Right renal cortex interstitium (tissue), 3 donors: ENCODE data around the gene HOXA9. TPM values are rescaled to one million over a fixed set of nuclear protein-coding genes. Genes with fewer than 3 reads are reported as not detected.
A peak's percentile ranks its signal among the peaks of the same experiment; 100 is the strongest.

Experiments used
- DNase-seq, 3 donors: peaks; one replicate each; pipeline ENCODE4 v3.0.0-alpha.2; 2013; ENCODE audit warnings: low read depth in 3 of 3, low spot score in 2 of 3
- polyA plus RNA-seq, 3 donors: library from polyadenylated mRNA; unstranded; fragments of 120-200 nt; gene quantifications; one replicate each; pipeline ENCODE4 v1.2.1, GENCODE V29; 2013; ENCODE audit not compliant: insufficient read length in 3 of 3

Gene HOXA9
- polyA plus RNA-seq, 3 donors, result 85.6 to 118 (median 95.9) TPM

- DNase-seq, result no peak
Observed at GRCh38 chr7:27145165-27145913, 20.0 kb downstream of the HOXA9 start.

DNA sequence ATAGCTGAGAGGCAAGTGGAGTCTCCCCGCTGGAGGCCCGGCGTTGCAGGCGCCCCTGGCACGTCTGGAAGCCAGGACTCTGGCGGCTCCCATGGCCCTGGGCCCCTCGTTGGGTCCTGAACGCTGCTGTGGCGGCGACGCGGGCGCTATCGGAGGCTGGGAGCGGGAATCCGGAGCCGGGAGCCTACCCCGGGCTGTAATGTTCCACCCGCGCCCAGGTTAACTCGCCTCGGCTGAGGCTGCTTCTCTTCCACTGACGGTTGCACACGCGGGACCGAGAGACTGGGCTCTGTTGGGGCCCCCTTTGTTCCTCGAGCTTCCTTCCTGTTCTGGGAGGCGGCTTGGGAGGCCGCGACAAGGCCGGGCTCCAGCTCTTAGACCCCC, 20.6 kb downstream of the HOXA9 start:
- DNase-seq, result no peak

GRCh38 chr7:27143950-27144780, 21.2 kb downstream of the HOXA9 start:
- DNase-seq, result no peak

DNA sequence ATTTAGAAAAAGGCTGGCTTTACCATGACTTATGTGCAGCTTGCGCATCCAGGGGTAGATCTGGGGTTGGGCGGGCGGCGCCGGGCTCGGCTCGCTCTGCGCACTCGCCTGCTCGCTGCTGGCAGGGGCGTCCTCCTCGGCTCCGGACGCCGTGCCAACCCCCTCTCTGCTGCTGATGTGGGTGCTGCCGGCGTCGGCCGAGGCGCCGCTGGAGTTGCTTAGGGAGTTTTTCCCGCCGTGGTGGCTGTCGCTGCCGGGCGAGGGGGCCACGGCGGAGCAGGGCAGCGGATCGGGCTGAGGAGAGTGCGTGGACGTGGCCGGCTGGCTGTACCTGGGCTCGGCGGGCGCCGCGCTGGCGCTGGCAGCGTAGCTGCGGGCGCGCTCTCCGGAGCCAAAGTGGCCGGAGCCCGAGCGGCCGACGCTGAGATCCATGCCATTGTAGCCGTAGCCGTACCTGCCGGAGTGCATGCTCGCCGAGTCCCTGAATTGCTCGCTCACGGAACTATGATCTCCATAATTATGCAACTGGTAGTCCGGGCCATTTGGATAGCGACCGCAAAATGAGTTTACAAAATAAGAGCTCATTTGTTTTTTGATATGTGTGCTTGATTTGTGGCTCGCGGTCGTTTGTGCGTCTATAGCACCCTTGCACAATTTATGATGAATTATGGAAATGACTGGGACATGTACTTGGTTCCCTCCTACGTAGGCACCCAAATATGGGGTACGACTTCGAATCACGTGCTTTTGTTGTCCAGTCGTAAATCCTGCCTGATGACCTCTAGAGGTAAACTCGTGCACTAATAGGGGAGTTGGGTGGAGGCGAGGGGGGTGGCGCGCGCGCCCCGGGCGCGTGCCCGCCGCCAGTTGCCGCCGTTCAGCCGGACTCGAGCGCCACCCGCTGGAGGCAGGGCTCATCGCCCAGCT, 22.1 kb downstream of the HOXA9 start, which contains the start of gene HOXA5:
Gene HOXA5 (minus strand): TSS at position 659 of the 927 bp plus-strand sequence. CDS start 74 bp downstream, at position 585.
- DNase-seq, result peak in 2 of 3 donors; percentile 87 to 90

DNA sequence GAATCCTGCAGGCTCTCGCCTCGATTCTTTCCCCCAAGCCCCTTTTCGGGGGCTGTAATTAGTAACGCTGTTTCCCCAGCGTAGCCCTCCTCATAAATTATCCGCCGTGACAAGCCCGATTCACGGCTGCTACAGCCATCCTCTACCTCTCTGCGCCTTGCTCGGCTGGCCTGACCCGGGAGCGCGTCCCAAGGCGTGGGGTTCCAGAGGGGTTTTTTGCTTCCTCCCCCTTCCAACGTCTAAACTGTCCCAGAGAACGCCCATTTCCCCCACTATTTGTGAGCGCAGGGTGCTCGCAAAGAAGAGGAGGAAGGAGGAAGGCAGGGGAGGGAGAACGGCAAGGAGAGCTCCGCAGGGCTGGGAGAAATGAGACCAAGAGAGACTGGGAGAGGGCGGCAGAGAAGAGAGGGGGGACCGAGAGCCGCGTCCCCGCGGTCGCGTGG, 22.7 kb downstream of the HOXA9 start:
- DNase-seq, result no peak

- no peak for DNase-seq
Observed at GRCh38 chr7:27141923-27142579, 23.3 kb downstream of the HOXA9 start.

- no peak for DNase-seq
Observed at GRCh38 chr7:27141137-27141922, 24.0 kb downstream of the HOXA9 start.

DNA sequence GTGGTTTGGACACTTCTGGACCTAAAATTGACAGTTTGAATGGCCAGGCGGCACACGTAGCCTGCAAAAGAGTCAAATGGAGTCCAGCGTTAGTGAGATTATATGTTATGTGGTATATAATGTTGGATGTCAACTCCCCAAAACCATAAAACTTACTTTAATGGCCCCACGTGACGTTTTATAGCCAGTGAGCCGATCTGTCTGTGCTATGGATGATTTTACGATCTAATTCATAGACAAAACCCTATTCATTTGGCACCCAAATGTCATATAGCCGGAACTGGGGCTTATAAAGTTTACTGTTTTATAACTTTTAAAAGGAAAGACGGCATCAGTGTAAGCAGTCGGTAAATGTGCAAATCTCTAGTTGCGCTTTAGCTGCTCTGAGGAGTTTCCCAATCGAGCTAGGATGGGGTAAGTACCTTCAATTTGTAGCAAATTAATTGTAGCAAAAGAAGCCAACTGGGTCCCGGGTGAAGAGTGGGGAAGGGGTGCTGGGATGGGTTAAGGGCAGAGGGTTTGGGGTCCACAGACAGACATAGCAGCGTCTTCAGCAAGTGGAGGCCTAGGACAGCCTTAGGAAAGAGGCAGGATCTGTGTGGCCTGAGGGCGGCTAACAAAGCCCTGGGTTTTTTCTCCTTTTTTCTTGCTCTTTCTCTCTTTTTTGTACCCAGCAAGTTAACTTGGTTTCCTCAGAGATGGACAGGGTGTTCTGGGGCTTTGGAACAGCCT, 25.0 kb downstream of the HOXA9 start:
- DNase-seq, result no peak

- no peak for DNase-seq
Observed at GRCh38 chr7:27139334-27140125, 25.8 kb downstream of the HOXA9 start.

DNA sequence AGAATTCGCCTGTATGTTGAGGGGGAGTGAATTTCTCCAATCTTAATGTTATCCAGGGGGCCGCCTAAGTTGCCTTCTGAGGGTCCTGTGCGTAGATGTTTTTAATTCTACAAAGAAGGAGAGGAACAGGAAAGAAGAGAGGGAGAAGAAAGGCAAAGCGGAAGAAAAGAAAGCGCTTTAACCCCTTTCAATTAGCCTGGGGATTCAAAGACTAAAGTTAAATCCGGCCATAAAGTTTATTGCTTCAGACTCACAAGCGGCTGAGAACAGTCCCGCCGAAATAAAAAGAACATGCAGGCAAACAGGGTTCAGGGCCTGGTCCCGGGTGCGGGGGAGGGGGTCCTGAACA, 26.4 kb downstream of the HOXA9 start:
- DNase-seq, result no peak

DNA sequence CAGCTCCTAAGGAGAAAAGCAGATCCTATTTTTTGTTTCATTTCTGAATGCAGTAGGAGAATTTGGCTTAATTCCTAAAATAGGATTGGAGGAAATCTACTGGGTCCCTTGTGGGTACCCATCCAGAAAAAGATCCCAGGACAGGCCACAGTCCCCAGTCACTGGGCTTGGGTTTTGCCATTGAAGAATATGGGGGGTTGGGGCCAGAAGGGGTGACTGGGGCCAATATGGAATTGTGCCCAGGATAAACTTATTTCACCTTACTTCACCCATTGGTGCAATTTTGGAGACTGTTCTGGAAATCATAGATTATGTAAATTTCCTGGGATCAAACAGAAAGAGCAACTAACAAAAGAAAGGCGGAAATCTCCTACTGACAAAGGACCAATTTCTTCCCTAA, 26.9 kb downstream of the HOXA9 start:
- DNase-seq, result no peak

DNA sequence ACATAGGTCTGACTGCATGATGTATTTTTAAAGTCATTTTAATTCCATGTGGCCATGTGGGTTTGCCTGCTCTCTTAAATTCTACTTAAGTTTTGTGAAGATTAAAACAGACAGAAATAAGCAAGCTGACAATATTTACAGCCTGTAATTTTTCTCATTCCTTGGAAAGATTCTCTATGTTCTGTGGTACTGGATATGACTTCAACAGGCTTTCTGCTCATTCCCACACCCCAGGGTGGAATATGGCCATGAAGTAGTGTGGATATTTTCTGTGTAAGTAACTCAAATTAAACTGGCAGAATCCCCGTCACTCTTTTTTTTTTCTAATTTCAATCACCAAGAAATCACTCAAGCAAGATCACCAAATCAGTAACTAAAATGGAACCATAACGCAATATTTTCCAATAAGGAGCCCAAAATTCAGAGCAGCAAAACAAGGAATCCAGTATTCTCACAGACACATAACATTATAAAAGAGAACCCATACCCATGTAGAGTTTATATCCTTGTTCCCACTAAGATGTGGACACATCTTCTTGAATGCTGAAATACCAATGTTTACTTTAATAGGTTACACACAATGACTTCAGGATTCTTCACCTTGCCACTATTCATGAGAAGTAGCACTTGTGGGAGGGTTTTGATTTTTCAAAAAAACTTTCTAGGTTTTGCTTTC, 27.6 kb downstream of the HOXA9 start:
- DNase-seq, result no peak

- DNase-seq, result no peak
Observed at GRCh38 chr7:27134392-27134791, 30.9 kb downstream of the HOXA9 start.

DNA sequence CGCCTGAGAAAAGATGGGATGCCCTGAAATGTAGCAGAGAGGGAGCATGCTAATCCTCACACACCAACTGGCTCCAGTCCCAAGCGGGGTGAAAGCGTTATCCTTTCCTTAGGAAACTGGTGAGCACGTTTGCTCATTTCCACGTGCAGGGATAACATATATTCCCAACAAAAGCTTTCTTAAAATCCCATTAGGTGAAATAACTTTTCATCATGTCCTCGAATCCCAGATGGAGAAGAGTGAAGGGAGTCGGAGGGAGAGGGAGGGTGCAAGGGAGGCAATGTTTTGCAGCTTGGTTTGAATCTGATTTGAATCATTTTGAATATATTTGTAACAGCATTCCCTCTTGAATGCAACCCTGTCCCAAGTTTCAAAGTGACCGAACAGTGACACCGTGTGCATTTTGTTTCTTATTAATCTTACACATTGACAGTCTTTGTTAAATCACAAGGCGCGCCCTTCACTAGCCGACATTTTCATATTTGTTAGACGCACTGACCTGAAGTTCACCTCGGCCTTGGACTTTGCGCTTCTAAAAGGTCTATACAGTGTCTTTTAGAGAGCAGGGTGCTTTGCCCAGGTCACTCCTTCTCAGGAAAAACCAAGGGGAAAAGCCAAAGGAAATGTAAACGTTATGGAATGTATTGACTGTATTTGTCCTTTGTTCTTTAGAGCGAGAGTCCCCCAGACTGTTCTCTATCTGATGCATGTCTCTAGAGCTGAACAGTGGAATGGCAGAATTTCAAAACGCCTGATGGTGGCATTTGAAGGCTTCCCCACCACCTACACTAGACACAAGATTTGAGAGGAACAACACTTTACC, 31.7 kb downstream of the HOXA9 start:
- no peak for DNase-seq

- no peak for DNase-seq
Observed at GRCh38 chr7:27132978-27133377, 32.4 kb downstream of the HOXA9 start.

DNA sequence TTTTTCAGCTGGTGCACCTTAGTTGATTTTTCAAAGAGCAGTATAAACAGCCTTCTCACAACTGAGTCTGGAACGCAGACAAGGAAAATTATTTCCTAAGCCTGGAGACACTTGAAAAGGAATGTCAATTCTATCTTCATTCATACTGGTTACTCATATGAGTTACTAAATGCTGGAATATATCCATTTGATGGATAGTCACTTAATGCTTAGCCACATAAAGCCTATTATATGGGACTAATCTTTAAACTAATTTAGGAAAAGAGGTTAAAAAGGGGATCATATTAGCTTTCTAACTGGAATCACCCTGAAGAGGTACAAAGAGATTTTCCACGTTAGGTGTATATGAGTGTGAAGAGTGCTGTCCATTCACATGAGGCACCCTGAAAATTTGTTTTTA, 33.1 kb downstream of the HOXA9 start:
- no peak for DNase-seq

- no peak for DNase-seq
Observed at GRCh38 chr7:27131390-27131819, 33.9 kb downstream of the HOXA9 start.
